Brain pericyte (primary cell): ENCODE measurements around the gene LIX1.
"Not testable (repeated sequence)": the region's sequence is repeated elsewhere in the genome, so short reads cannot be mapped to it uniquely, and the experiment has no call there.

ENCODE experiments used
- DNase-seq: peaks from one replicate; pipeline ENCODE4 v3.0.0-alpha.2; 2012; ENCODE audit warnings: low read depth, low spot score

Gene LIX1

GRCh38 chr5:97102010-97102470, 40.4 kb downstream of the LIX1 start:
- no peak for DNase-seq

GRCh38 chr5:97101189-97101910, 41.1 kb downstream of the LIX1 start:
- no peak for DNase-seq

- no peak for DNase-seq
Measured at GRCh38 chr5:97100476-97100875, 41.9 kb downstream of the LIX1 start.

- DNase-seq: no peak
Measured at GRCh38 chr5:97098922-97099321, 43.5 kb downstream of the LIX1 start.

- no peak for DNase-seq
Measured at GRCh38 chr5:97097326-97098230, 44.8 kb downstream of the LIX1 start.

GRCh38 chr5:97096846-97097245, 45.6 kb downstream of the LIX1 start:
- DNase-seq: no peak

- no peak for DNase-seq
Measured at GRCh38 chr5:97096191-97096590, 46.2 kb downstream of the LIX1 start.

GRCh38 chr5:97095318-97095732, 47.1 kb downstream of the LIX1 start:
- DNase-seq: no peak

GRCh38 chr5:97094579-97095317, 47.7 kb downstream of the LIX1 start:
- no peak for DNase-seq

- DNase-seq: no peak
Measured at GRCh38 chr5:97093193-97093592, 49.2 kb downstream of the LIX1 start.

- DNase-seq: no peak
Measured at GRCh38 chr5:97090944-97091343, 51.5 kb downstream of the LIX1 start.

- DNase-seq: no peak
Measured at GRCh38 chr5:97089149-97089801, 53.1 kb downstream of the LIX1 start.

- no peak for DNase-seq
Measured at GRCh38 chr5:97088774-97089148, 53.6 kb downstream of the LIX1 start.

GRCh38 chr5:97087138-97087537, 55.3 kb downstream of the LIX1 start:
- DNase-seq: no peak

- no peak for DNase-seq
Measured at GRCh38 chr5:97085459-97086181, 56.8 kb downstream of the LIX1 start.

- not testable (repeated sequence) for DNase-seq
Measured at GRCh38 chr5:97084782-97085458, 57.5 kb downstream of the LIX1 start.

GRCh38 chr5:97078958-97079743, 63.3 kb downstream of the LIX1 start:
- DNase-seq: no peak

- no peak for DNase-seq
Measured at GRCh38 chr5:97077246-97077645, 65.2 kb downstream of the LIX1 start.

GRCh38 chr5:97076098-97076497, 66.3 kb downstream of the LIX1 start:
- no peak for DNase-seq

GRCh38 chr5:97075649-97076048, 66.8 kb downstream of the LIX1 start:
- DNase-seq: no peak
